GM19438 (cell line): ENCODE measurements around the gene SLK.

Experiments
- ATAC-seq: cut with Tn5 transposase; IDR thresholded peaks from one replicate; pipeline ENCODE4 v1.9.1; 2021; ENCODE audit warnings: low read depth; ENCODE audit not compliant: unreplicated experiment

SLK gene

GRCh38 chr10:103939522-103939921, 27.4 kb upstream of the SLK start:
- no peak for ATAC-seq

GRCh38 chr10:103941801-103942200, 25.1 kb upstream of the SLK start:
- no peak for ATAC-seq

GRCh38 chr10:103942866-103943265, 24.1 kb upstream of the SLK start:
- no peak for ATAC-seq

GRCh38 chr10:103947799-103948516, 19.0 kb upstream of the SLK start:
- ATAC-seq = no peak

- ATAC-seq = no peak
Observed at GRCh38 chr10:103949728-103950127, 17.2 kb upstream of the SLK start.

GRCh38 chr10:103951183-103951582, 15.8 kb upstream of the SLK start:
- no peak for ATAC-seq

GRCh38 chr10:103951942-103952341, 15.0 kb upstream of the SLK start:
- no peak for ATAC-seq

- no peak for ATAC-seq
Observed at GRCh38 chr10:103954543-103954942, 12.4 kb upstream of the SLK start.

GRCh38 chr10:103958996-103959395, 7.9 kb upstream of the SLK start:
- ATAC-seq = no peak

- ATAC-seq = no peak
Observed at GRCh38 chr10:103960103-103960502, 6.8 kb upstream of the SLK start.

- ATAC-seq = peak; percentile 36
Observed at GRCh38 chr10:103967448-103968071, 620 bp downstream of the SLK start.

GRCh38 chr10:103968441-103969391, 1.8 kb downstream of the SLK start:
- no peak for ATAC-seq

- ATAC-seq = no peak
Observed at GRCh38 chr10:103969436-103969835, 2.5 kb downstream of the SLK start.

GRCh38 chr10:103969857-103970627, 3.1 kb downstream of the SLK start:
- no peak for ATAC-seq

- no peak for ATAC-seq
Observed at GRCh38 chr10:103975169-103975568, 8.2 kb downstream of the SLK start.

- ATAC-seq = no peak
Observed at GRCh38 chr10:103977204-103977603, 10.3 kb downstream of the SLK start.

- ATAC-seq = no peak
Observed at GRCh38 chr10:103979530-103979929, 12.6 kb downstream of the SLK start.

GRCh38 chr10:103980288-103980906, 13.5 kb downstream of the SLK start:
- no peak for ATAC-seq

- no peak for ATAC-seq
Observed at GRCh38 chr10:103982639-103983038, 15.7 kb downstream of the SLK start.

GRCh38 chr10:103983367-103983911, 16.5 kb downstream of the SLK start:
- ATAC-seq = peak; percentile 90
